B cell (primary cell): ENCODE results near the gene SH3RF3.

Source experiments
- CTCF ChIP-seq: fragments of 200-600 bp; IDR thresholded peaks from one replicate; pipeline ENCODE4 v1.8.0; 2022; ENCODE audit warnings: antibody characterized with exemption, mild to moderate bottlenecking
- EZH2 ChIP-seq: IDR thresholded peaks from 2 replicates; pipeline ENCODE4 v1.6.1; 2012; ENCODE audit warnings: borderline replicate concordance, low read depth, mild to moderate bottlenecking, moderate library complexity, low read length; ENCODE audit not compliant: insufficient read depth, poor library complexity, severe bottlenecking

DNA sequence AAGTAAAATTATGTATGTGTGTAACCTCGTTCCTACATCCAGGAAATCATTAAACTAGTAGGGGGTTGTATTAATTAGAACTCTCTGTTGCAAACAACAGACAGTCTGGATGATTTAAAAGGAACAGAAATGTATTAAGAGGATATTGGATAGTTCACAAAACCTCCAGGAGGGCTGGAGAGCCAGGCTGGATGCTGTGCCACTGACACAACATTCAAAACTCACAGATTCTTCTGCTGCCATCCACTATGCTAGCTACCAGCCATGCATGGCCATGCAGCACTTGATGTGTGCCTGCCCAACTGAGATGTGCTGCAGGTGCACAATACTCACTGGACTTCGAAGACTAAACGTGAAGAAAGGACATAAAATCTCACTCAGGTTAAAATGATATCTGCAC, 48.2 kb upstream of the SH3RF3 start:
- TF ChIP-seq CTCF (no peak), EZH2 (no peak)
